ENCODE measurements around the gene KCTD1. TPM values are rescaled to one million over a fixed set of nuclear protein-coding genes. Genes with fewer than 3 reads are reported as not detected.

KCTD1 gene
- polyA plus RNA-seq, 1 of the 3 experiments (the other 2 are of a cell fraction) = 12.8 TPM

DNA sequence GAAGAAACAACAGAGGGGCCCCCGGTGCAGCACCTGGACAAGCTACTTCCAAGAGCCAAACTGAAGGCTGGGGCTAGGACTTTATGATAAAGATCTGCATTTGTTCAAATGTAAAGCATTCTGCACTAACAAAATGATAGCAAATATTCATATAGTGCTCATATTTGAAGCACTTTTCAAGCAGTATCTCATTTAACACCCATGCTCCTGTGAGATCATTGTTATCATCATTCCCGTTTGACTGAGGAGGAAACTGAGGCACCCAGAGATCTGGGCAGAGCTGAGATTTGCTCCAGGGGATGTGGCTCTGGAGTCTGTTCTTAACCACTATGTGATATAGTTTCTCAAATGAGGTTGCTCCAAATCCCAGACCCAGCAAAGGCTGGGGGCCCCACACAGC is 9.8 kb downstream of the KCTD1 start:
- Histone ChIP-seq H3K36me3 (replicated peaks in 1 of 2; ENCODE audit: control insufficient read depth in 1 of 2, insufficient read depth in 2 of 2, low read length in 1 of 2) (peaks cover 3 to 9% of the 10 kb centered on the region in 2 experiments), H3K79me2 (ENCODE audit: insufficient read depth) (peaks cover 30% of the 10 kb centered on the region), H3F3A (replicated peaks; ENCODE audit: insufficient read depth) (peaks cover 15% of the 10 kb centered on the region), H3K4me2 (no peak overlapping the region), H3K9me2 (no peaks in the 10 kb centered on the region), H3K9me3 (no peaks in the 10 kb centered on the region), H3K27me3 (ENCODE audit: insufficient read depth) (no peaks in the 10 kb centered on the region), H3K27ac (ENCODE audit: low read depth in 2 of 2, low read length in 1 of 2) (no peak overlapping the region), H4K20me1 (ENCODE audit: insufficient read depth) (peaks cover 4% of the 10 kb centered on the region), H2AFZ (ENCODE audit: low read depth) (no peak overlapping the region), H3K9ac (no peak overlapping the region), H3K4me3 (ENCODE audit: low read depth in 2 of 2, low read length in 1 of 2) (no peak overlapping the region), H3K4me1 (ENCODE audit: control insufficient read depth in 1 of 2, insufficient read depth in 2 of 2, low read depth in 1 of 2, low read length in 1 of 2) (peaks cover 7 to 13% of the 10 kb centered on the region in 2 experiments; a peak in 2 of 4 replicates)
- CTCF ChIA-PET = interaction anchor here (2.3 kb wide), 1 partner anchor 10 kb away, joined by 14 read pairs; the partner anchor contains the start of gene KCTD1
- 94% methylated on average over 2 of the region's 2 CpGs for WGBS (ENCODE audit: low lambda C conversion rate)
- TF ChIP-seq MEF2A (IDR thresholded peaks at IDR 0.05; ENCODE audit: borderline replicate concordance, low read depth) (no peak), NFIC (IDR thresholded peaks at IDR 0.05; ENCODE audit: borderline replicate concordance) (no peak), TAF1 (IDR thresholded peaks at IDR 0.05; ENCODE audit: borderline replicate concordance, low read depth, low read length) (no peak), FOSL2 (IDR thresholded peaks at IDR 0.05; ENCODE audit: borderline replicate concordance, low read depth) (no peak)
- no peak for DNase-seq
- POLR2A ChIA-PET = no interaction called here

DNA sequence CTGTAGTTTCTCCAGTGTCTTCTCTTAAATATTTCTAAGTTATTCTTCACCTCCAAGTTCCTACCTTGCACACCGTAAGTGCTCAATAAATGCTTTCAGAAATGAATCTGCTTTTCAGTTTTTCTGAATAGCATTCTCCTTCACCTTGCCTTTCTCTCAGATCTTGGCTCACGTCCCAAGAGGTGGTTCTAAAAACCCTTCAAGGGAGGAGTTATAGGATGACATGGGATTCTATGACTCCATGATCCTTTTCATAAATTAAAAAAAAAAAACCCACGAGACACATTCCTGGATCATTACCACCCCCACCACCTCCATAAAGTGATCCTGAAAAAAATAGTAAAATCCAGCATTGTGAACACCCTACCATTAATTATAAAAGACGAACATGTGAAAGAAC is 11.7 kb downstream of the KCTD1 start:
- ChIA-PET CTCF (no interaction called here), POLR2A (interaction anchor here (1.2 kb wide), 1 partner anchor 12 kb away, joined by 3 read pairs; the partner anchor contains the start of gene KCTD1)
- Histone ChIP-seq H3K79me2 (ENCODE audit: insufficient read depth) (peaks cover 22% of the 10 kb centered on the region), H3K4me1 (ENCODE audit: control insufficient read depth in 1 of 2, insufficient read depth in 2 of 2, low read depth in 1 of 2, low read length in 1 of 2) (peaks cover 7 to 13% of the 10 kb centered on the region in 2 experiments; a peak in 2 of 4 replicates), H2AFZ (ENCODE audit: low read depth) (no peak overlapping the region), H3K9ac (no peak overlapping the region), H3K27ac (ENCODE audit: low read depth in 2 of 2, low read length in 1 of 2) (no peak overlapping the region), H3K36me3 (replicated peaks in 1 of 2; ENCODE audit: control insufficient read depth in 1 of 2, insufficient read depth in 2 of 2, low read length in 1 of 2) (peaks cover 3 to 12% of the 10 kb centered on the region in 2 experiments), H3K27me3 (ENCODE audit: insufficient read depth) (no peaks in the 10 kb centered on the region), H4K20me1 (ENCODE audit: insufficient read depth) (peaks cover 4% of the 10 kb centered on the region), H3K4me3 (ENCODE audit: low read depth in 2 of 2, low read length in 1 of 2) (no peak overlapping the region), H3K4me2 (no peak overlapping the region), H3F3A (replicated peaks; ENCODE audit: insufficient read depth) (peaks cover 15% of the 10 kb centered on the region), H3K9me2 (no peaks in the 10 kb centered on the region), H3K9me3 (no peaks in the 10 kb centered on the region)
- no peak for TF ChIP-seq FOXJ3 (CRISPR knock-in tag; IDR thresholded peaks at IDR 0.05)
- TF ChIP-seq, protein P1, sequence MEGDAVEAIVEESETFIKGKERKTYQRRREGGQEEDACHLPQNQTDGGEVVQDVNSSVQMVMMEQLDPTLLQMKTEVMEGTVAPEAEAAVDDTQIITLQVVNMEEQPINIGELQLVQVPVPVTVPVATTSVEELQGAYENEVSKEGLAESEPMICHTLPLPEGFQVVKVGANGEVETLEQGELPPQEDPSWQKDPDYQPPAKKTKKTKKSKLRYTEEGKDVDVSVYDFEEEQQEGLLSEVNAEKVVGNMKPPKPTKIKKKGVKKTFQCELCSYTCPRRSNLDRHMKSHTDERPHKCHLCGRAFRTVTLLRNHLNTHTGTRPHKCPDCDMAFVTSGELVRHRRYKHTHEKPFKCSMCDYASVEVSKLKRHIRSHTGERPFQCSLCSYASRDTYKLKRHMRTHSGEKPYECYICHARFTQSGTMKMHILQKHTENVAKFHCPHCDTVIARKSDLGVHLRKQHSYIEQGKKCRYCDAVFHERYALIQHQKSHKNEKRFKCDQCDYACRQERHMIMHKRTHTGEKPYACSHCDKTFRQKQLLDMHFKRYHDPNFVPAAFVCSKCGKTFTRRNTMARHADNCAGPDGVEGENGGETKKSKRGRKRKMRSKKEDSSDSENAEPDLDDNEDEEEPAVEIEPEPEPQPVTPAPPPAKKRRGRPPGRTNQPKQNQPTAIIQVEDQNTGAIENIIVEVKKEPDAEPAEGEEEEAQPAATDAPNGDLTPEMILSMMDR (IDR thresholded peaks at IDR 0.05) = no peak
- TF ChIP-seq CHD2 (IDR thresholded peaks at IDR 0.05; ENCODE audit: low read length, partially characterized antibody) = no peak
- TF ChIP-seq, protein P2, sequence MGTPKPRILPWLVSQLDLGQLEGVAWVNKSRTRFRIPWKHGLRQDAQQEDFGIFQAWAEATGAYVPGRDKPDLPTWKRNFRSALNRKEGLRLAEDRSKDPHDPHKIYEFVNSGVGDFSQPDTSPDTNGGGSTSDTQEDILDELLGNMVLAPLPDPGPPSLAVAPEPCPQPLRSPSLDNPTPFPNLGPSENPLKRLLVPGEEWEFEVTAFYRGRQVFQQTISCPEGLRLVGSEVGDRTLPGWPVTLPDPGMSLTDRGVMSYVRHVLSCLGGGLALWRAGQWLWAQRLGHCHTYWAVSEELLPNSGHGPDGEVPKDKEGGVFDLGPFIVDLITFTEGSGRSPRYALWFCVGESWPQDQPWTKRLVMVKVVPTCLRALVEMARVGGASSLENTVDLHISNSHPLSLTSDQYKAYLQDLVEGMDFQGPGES (IDR thresholded peaks at IDR 0.05; ENCODE audit: low read depth, low read length) = no peak
- TF ChIP-seq, protein P3, sequence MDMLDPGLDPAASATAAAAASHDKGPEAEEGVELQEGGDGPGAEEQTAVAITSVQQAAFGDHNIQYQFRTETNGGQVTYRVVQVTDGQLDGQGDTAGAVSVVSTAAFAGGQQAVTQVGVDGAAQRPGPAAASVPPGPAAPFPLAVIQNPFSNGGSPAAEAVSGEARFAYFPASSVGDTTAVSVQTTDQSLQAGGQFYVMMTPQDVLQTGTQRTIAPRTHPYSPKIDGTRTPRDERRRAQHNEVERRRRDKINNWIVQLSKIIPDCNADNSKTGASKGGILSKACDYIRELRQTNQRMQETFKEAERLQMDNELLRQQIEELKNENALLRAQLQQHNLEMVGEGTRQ (IDR thresholded peaks at IDR 0.05; ENCODE audit: borderline replicate concordance, low read depth, low read length) = no peak
- no peak for TF ChIP-seq RCOR1 (IDR thresholded peaks at IDR 0.05; ENCODE audit: low read length)
- TF ChIP-seq NRF1 (IDR thresholded peaks at IDR 0.05; ENCODE audit: low read depth, low read length) = no peak
- TF ChIP-seq SMC3 (IDR thresholded peaks at IDR 0.05; ENCODE audit: low read depth, low read length) = no peak
- no peak for TF ChIP-seq GABPA (IDR thresholded peaks at IDR 0.05; ENCODE audit: low read depth)
- no peak for TF ChIP-seq TAF1 (IDR thresholded peaks at IDR 0.05; ENCODE audit: borderline replicate concordance, low read depth, low read length)
- no peak for TF ChIP-seq POLR2AphosphoS5 (IDR thresholded peaks at IDR 0.05; ENCODE audit: low read depth, low read length)
- TF ChIP-seq, protein P4, sequence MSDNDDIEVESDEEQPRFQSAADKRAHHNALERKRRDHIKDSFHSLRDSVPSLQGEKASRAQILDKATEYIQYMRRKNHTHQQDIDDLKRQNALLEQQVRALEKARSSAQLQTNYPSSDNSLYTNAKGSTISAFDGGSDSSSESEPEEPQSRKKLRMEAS (IDR thresholded peaks at IDR 0.05; ENCODE audit: low read depth) = no peak
- no peak for TF ChIP-seq RFX5 (IDR thresholded peaks at IDR 0.05; ENCODE audit: low read length)
- no peak for TF ChIP-seq GATA2 (CRISPR knock-in tag; IDR thresholded peaks at IDR 0.05)
- 84% methylated on average over 4 of the region's 4 CpGs for WGBS (ENCODE audit: low lambda C conversion rate)
- DNase-seq = no peak
